Activated CD4-positive, CD25-positive, alpha-beta regulatory T cell (primary cell): ENCODE results near the gene SYNPO2.
"Not testable (repeated sequence)": the region's sequence is repeated elsewhere in the genome, so short reads cannot be mapped to it uniquely, and the experiment has no call there.

Experiments
- DNase-seq, 4 experiments: peaks; one replicate each; lab custom pipeline; 2025; lab: John Stamatoyannopoulos, UW

The SYNPO2 gene

GRCh38 chr4:118975449-118976192, 87.0 kb downstream of the SYNPO2 start:
- no peak for DNase-seq

GRCh38 chr4:118976193-118976560, 87.5 kb downstream of the SYNPO2 start:
- not testable (repeated sequence) for DNase-seq

DNA sequence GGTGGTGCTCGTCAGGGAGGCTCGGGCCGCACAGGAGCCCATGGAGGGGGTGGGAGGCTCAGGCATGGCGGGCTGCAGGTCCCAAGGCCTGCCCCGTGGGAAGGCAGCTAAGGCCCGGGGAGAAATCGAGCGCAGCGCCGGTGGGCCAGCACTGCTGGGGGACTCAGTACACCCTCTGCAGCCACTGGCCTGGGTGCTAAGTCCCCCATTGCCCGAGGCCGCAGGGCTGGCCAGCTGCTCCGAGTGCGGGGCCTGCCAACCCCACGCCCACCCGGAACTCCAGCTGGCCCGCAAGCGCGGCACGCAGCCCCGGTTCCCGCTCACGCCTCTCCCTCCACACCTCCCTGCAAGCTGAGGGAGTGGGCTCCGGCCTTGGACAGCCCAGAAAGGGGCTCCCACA, 88.4 kb downstream of the SYNPO2 start:
- not testable (repeated sequence) for DNase-seq

- no peak for DNase-seq
Observed at GRCh38 chr4:118979712-118980111, 91.1 kb downstream of the SYNPO2 start.

DNA sequence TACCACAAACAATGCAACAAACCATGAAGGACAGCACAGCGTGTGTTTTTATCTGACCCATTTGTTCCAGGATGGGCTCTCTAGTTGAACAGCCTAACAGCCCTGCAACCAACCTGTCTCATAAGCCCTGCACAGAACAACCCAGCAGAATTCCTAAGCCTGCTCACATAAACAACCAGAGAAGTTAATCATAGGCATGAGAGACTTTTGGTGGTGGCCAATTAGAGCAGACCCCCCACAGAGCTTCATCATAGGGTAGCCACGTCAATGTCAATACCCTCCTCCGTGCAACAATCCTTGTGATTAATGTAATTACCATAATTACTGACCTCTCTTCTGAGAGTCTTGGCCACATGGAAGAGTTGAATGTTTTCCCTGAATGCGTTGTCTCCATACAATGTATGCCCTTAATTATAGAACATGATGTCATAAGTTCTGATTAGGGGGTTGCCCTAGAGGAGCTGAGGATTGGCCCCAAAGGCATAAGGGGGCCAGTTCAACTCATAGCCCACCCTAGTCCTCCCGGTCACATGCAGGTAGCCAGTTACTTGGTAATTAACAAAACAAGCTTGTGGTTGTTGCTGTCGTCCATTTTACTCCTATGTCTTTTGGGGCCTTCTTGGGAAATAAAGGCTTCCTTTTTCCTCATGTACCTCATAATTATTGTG, 92.7 kb downstream of the SYNPO2 start:
- no peak for DNase-seq

- peak in 3 of 4 experiments; percentile 1 to 17 (median 3) for DNase-seq
Observed at GRCh38 chr4:118981839-118982381, 93.3 kb downstream of the SYNPO2 start.

DNA sequence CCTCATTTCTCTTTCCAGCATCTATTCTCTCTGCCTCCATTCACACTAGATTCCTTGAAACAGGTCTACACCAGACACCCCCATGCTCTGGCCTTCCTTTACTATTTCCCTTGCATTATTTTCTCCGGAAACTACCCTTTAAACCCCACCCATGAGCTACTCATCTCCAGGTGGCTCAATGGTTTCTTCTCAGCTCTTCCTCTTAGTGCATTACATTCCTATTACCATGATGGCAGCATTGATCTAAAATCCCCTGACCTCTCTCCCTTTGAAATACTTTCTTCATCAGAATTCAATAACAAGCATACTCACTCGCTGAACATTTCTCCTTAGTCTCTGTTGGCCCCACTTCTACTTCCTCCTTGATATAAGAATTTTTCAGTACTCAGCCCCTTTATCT, 94.6 kb downstream of the SYNPO2 start:
- no peak for DNase-seq

- DNase-seq, result no peak
Observed at GRCh38 chr4:118983831-118984230, 95.2 kb downstream of the SYNPO2 start.

GRCh38 chr4:118985170-118986000, 96.7 kb downstream of the SYNPO2 start:
- no peak for DNase-seq

- DNase-seq, result no peak
Observed at GRCh38 chr4:118987959-118988634, 99.4 kb downstream of the SYNPO2 start.

DNA sequence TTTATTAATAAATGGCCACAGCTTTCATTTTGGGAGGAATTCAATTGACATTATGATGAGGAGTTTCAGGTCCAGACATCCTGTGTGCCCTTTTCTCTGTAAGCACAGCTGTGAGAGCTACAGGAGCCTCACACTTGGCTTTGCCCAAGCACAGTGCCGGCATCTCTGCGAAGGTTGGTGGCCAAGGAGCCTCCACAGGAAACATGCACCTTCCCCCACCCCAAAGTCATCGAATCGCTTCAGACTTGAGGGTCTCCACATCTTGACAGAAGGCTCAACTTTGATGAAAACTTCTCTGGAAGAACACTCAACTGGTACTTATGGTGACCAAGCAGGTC, 100.0 kb downstream of the SYNPO2 start:
- DNase-seq, result no peak

GRCh38 chr4:118989098-118990080, 100.7 kb downstream of the SYNPO2 start:
- no peak for DNase-seq

GRCh38 chr4:118991686-118992085, 103.0 kb downstream of the SYNPO2 start:
- no peak for DNase-seq

DNA sequence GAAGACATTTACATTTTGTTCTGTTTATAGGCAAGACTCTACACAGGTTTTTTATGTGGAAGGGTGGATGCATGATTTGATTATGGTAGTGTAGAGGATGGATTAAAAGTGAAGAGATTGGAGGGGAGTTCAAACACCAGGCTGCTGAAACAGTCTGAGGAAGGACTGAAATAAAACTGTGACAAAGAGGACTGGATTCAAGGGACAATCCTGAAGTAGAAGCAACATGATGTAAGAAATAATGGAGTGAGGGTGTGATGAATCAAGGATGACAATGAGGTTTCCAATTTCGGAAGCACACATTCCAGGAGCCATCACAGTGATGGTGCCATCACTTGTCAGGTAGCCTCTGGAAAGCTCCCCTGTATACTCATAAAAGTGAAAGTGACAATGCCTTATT, 103.5 kb downstream of the SYNPO2 start:
- no peak for DNase-seq

- DNase-seq, result no peak
Observed at GRCh38 chr4:118993333-118993732, 104.7 kb downstream of the SYNPO2 start.

- DNase-seq, result no peak
Observed at GRCh38 chr4:118994030-118994429, 105.4 kb downstream of the SYNPO2 start.

DNA sequence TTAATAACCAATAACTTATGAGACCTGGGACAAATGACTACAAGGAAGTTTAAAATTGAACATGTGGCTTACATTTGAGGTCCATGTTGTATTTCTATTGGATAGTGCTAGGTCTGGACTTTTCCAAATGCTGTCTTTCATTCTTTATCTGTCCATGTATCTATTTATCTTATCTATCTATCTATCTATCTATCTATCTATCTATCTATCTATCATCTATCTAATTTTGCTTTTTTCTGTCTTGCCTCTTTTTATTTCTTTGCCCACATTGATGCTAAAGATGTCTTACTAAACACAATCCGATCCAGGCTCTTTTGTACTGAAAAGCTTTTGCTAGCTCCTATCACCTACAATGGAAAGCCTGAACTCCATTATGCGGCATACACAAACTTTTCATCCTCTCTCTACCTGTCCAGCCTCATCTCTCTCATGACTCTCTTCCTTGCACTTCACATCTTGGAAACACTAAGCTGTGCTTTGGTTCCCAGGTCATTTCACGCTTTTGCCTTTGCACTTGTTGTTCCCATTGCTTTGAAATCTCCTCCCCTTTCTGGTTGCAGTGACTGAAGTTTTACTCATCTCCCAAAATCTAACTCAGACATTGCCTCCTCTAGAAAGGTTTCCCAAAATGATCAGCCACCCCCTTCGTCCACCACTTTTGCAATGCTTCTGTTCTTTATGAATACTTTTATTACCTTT, 107.2 kb downstream of the SYNPO2 start:
- no peak for DNase-seq

- DNase-seq, result no peak
Observed at GRCh38 chr4:118997601-118998000, 108.9 kb downstream of the SYNPO2 start.

DNA sequence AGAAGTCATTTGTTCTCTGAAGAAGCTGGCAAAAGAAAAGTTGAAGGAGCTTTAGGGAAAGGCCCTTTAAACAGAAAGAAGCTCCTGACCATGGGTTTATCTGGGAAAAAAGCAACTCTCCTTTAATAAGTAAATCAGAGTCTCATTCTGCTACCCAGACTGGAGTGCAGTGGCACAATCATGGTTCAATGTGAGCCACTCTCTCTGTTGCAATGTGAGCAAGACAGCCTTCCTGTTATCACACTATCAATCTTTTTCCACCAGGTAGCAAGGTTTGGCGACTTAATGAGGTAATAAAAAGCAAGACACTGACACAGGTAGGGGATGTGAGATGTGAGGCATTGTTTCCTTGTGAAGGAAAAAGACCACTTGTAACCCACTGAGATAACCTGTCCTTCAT, 111.3 kb downstream of the SYNPO2 start:
- DNase-seq, result no peak

- no peak for DNase-seq
Observed at GRCh38 chr4:119000400-119000799, 111.7 kb downstream of the SYNPO2 start.
